ENCODE data around the gene GALNTL6. TPM values are rescaled to one million over a fixed set of nuclear protein-coding genes. Genes with fewer than 3 reads are reported as not detected.

Gene GALNTL6
- polyA plus RNA-seq, 1 donor from 2014 or later, result 14.9 TPM

GRCh38 chr4:172555725-172556124 is 742.5 kb downstream of the GALNTL6 start:
- TF ChIP-seq, protein P1, sequence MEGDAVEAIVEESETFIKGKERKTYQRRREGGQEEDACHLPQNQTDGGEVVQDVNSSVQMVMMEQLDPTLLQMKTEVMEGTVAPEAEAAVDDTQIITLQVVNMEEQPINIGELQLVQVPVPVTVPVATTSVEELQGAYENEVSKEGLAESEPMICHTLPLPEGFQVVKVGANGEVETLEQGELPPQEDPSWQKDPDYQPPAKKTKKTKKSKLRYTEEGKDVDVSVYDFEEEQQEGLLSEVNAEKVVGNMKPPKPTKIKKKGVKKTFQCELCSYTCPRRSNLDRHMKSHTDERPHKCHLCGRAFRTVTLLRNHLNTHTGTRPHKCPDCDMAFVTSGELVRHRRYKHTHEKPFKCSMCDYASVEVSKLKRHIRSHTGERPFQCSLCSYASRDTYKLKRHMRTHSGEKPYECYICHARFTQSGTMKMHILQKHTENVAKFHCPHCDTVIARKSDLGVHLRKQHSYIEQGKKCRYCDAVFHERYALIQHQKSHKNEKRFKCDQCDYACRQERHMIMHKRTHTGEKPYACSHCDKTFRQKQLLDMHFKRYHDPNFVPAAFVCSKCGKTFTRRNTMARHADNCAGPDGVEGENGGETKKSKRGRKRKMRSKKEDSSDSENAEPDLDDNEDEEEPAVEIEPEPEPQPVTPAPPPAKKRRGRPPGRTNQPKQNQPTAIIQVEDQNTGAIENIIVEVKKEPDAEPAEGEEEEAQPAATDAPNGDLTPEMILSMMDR (IDR thresholded peaks at IDR 0.05; ENCODE audit: poor library complexity, severe bottlenecking), result no peak
- no peak for TF ChIP-seq TAF1 (IDR thresholded peaks at IDR 0.05; ENCODE audit: low read depth)
- TF ChIP-seq SMC3 (conservative IDR thresholded peaks at IDR 0.05; ENCODE audit: poor library complexity), result no peak
- no peak for TF ChIP-seq EP300 (conservative IDR thresholded peaks at IDR 0.05; ENCODE audit: poor library complexity, severe bottlenecking)
- no peak for TF ChIP-seq RAD21 (conservative IDR thresholded peaks at IDR 0.05)
- TF ChIP-seq POLR2AphosphoS5 (IDR thresholded peaks at IDR 0.05), result no peak
- TF ChIP-seq, protein P2, sequence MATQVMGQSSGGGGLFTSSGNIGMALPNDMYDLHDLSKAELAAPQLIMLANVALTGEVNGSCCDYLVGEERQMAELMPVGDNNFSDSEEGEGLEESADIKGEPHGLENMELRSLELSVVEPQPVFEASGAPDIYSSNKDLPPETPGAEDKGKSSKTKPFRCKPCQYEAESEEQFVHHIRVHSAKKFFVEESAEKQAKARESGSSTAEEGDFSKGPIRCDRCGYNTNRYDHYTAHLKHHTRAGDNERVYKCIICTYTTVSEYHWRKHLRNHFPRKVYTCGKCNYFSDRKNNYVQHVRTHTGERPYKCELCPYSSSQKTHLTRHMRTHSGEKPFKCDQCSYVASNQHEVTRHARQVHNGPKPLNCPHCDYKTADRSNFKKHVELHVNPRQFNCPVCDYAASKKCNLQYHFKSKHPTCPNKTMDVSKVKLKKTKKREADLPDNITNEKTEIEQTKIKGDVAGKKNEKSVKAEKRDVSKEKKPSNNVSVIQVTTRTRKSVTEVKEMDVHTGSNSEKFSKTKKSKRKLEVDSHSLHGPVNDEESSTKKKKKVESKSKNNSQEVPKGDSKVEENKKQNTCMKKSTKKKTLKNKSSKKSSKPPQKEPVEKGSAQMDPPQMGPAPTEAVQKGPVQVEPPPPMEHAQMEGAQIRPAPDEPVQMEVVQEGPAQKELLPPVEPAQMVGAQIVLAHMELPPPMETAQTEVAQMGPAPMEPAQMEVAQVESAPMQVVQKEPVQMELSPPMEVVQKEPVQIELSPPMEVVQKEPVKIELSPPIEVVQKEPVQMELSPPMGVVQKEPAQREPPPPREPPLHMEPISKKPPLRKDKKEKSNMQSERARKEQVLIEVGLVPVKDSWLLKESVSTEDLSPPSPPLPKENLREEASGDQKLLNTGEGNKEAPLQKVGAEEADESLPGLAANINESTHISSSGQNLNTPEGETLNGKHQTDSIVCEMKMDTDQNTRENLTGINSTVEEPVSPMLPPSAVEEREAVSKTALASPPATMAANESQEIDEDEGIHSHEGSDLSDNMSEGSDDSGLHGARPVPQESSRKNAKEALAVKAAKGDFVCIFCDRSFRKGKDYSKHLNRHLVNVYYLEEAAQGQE (IDR thresholded peaks at IDR 0.05; ENCODE audit: borderline replicate concordance), result no peak
- TF ChIP-seq MXI1 (conservative IDR thresholded peaks at IDR 0.05; ENCODE audit: poor library complexity, severe bottlenecking), result no peak
- TF ChIP-seq EZH2 (IDR thresholded peaks at IDR 0.05; ENCODE audit: borderline replicate concordance, insufficient read depth, low read length, poor library complexity, severe bottlenecking), result no peak

GRCh38 chr4:172573899-172574298 is 760.7 kb downstream of the GALNTL6 start:
- H2AFZ ChIP-seq (ENCODE audit: low read depth, low read length), result no peak overlapping the region

More at GRCh38 chr4:172555725-172556124, 742.5 kb downstream of the GALNTL6 start:
- Histone ChIP-seq H4K20me1 (ENCODE audit: insufficient read depth) (no peaks in the 10 kb centered on the region), H3K9ac (ENCODE audit: low read length) (no peak overlapping the region), H3K36me3 (ENCODE audit: insufficient read depth, low read length) (no peaks in the 10 kb centered on the region), H2AFZ (ENCODE audit: low read depth, low read length) (no peak overlapping the region), H3K79me2 (replicated peaks; ENCODE audit: insufficient read depth, low read length) (no peaks in the 10 kb centered on the region), H3K4me3 (ENCODE audit: low read length) (no peak overlapping the region), H3K9me3 (ENCODE audit: low read length) (no peaks in the 10 kb centered on the region), H3K9me2 (ENCODE audit: insufficient read depth, low read length) (no peaks in the 10 kb centered on the region), H3K4me2 (ENCODE audit: low read length) (no peak overlapping the region), H3K27me3 (ENCODE audit: insufficient read depth, low read depth, low read length) (no peaks in the 10 kb centered on the region), H3K27ac (ENCODE audit: low read length) (no peak overlapping the region), H3F3A (ENCODE audit: insufficient read depth, low read length, poor library complexity, severe bottlenecking) (no peaks in the 10 kb centered on the region)

More at GRCh38 chr4:172573899-172574298, 760.7 kb downstream of the GALNTL6 start:
- TF ChIP-seq, protein P2 (IDR thresholded peaks at IDR 0.05; ENCODE audit: borderline replicate concordance), result no peak
- TF ChIP-seq EP300 (conservative IDR thresholded peaks at IDR 0.05; ENCODE audit: poor library complexity, severe bottlenecking) (no peak), MXI1 (conservative IDR thresholded peaks at IDR 0.05; ENCODE audit: poor library complexity, severe bottlenecking) (no peak), SMC3 (conservative IDR thresholded peaks at IDR 0.05; ENCODE audit: poor library complexity) (no peak), POLR2AphosphoS5 (IDR thresholded peaks at IDR 0.05) (no peak), EZH2 (IDR thresholded peaks at IDR 0.05; ENCODE audit: borderline replicate concordance, insufficient read depth, low read length, poor library complexity, severe bottlenecking) (no peak), RAD21 (conservative IDR thresholded peaks at IDR 0.05) (no peak), TAF1 (IDR thresholded peaks at IDR 0.05; ENCODE audit: low read depth) (no peak)
- TF ChIP-seq, protein P1 (IDR thresholded peaks at IDR 0.05; ENCODE audit: poor library complexity, severe bottlenecking), result no peak
- Histone ChIP-seq H3K36me3 (ENCODE audit: insufficient read depth, low read length) (no peaks in the 10 kb centered on the region), H4K20me1 (ENCODE audit: insufficient read depth) (no peaks in the 10 kb centered on the region), H3K9me2 (ENCODE audit: insufficient read depth, low read length) (no peaks in the 10 kb centered on the region), H3K27ac (ENCODE audit: low read length) (no peak overlapping the region), H3K9me3 (ENCODE audit: low read length) (no peaks in the 10 kb centered on the region), H3K4me2 (ENCODE audit: low read length) (no peak overlapping the region), H3K27me3 (ENCODE audit: insufficient read depth, low read depth, low read length) (no peaks in the 10 kb centered on the region), H3F3A (ENCODE audit: insufficient read depth, low read length, poor library complexity, severe bottlenecking) (no peaks in the 10 kb centered on the region), H3K4me3 (ENCODE audit: low read length) (no peak overlapping the region), H3K9ac (ENCODE audit: low read length) (no peak overlapping the region), H3K79me2 (replicated peaks; ENCODE audit: insufficient read depth, low read length) (no peaks in the 10 kb centered on the region)
